Activated B cell treated with CpG ODN at 0.5 μM for 24 hours (primary cell): ENCODE data around the gene GRM7. TPM values are rescaled to one million over a fixed set of nuclear protein-coding genes. Genes with fewer than 3 reads are reported as not detected.

Experiments
- ATAC-seq: fragments of 200-7000 bp; cut with Tn5 transposase; one replicate; pipeline ENCODE4 v1.10.0; 2021; ENCODE audit warnings: low read depth, mild to moderate bottlenecking, moderate library complexity
- CTCF ChIA-PET: fragments of 350-600 bp; sonication (Branson Sonifier 250); formaldehyde crosslinking; loops from one replicate; lab custom pipeline; 2021; ENCODE audit warnings: antibody characterized with exemption; lab: Charles Lee
- POLR2A ChIA-PET: fragments of 350-600 bp; sonication (Branson Sonifier 250); formaldehyde crosslinking; loops from one replicate; lab custom pipeline; 2021; ENCODE audit warnings: antibody characterized with exemption; lab: Charles Lee
- DNase-seq: peaks from one replicate; pipeline ENCODE4 v3.0.0; 2022
- H3K27ac Mint-ChIP-seq: one replicate; pipeline ENCODE4 v1.8.0; 2020; ENCODE audit warnings: mixed read lengths
- H3K27me3 Mint-ChIP-seq: one replicate; pipeline ENCODE4 v1.8.0; 2021; ENCODE audit warnings: mixed read lengths
- H3K36me3 Mint-ChIP-seq: one replicate; pipeline ENCODE4 v1.8.0; 2021; ENCODE audit warnings: low read depth, mixed read lengths
- H3K4me1 Mint-ChIP-seq: one replicate; pipeline ENCODE4 v1.8.0; 2021; ENCODE audit warnings: mixed read lengths
- H3K4me3 Mint-ChIP-seq: one replicate; pipeline ENCODE4 v1.8.0; 2020; ENCODE audit warnings: mild to moderate bottlenecking, mixed read lengths
- H3K9me3 Mint-ChIP-seq: one replicate; pipeline ENCODE4 v1.8.0; 2020; ENCODE audit warnings: mixed read lengths
- CTCF ChIP-seq: fragments of 200-600 bp; IDR thresholded peaks from one replicate; pipeline ENCODE4 v1.8.0; 2022; ENCODE audit warnings: antibody characterized with exemption, mild to moderate bottlenecking
- intact Hi-C: fragments of 100-400 bp; cut with micrococcal nuclease; formaldehyde crosslinking; loops from one replicate; pipeline ENCODE4 v1.15.1; 2024
- total RNA-seq: library from RNA; stranded (reverse); gene quantifications from 2 replicates; pipeline ENCODE4 v1.2.3, GENCODE V29; 2022

GRM7 gene
- total RNA-seq, 1 donor from 2014 or later: not detected

GRCh38 chr3:7621046-7621630 is 760.2 kb downstream of the GRM7 start:
- ChIA-PET CTCF (no interaction called here), POLR2A (no interaction called here)
- ATAC-seq (no peak), DNase-seq (no peak)
- intact Hi-C loops: no loop called here
- H3K4me3 Mint-ChIP-seq: no peak overlapping the region
- no peak overlapping the region for H3K27ac Mint-ChIP-seq
- H3K36me3 Mint-ChIP-seq: no peaks in the 10 kb centered on the region
- TF ChIP-seq CTCF: no peak
- H3K4me1 Mint-ChIP-seq: no peaks in the 10 kb centered on the region
- H3K27me3 Mint-ChIP-seq: no peaks in the 10 kb centered on the region
- H3K9me3 Mint-ChIP-seq: peaks cover 5% of the 10 kb centered on the region

- POLR2A ChIA-PET: no interaction called here
- H3K9me3 Mint-ChIP-seq: peaks cover 5% of the 10 kb centered on the region
- no peak for ATAC-seq
- H3K27ac Mint-ChIP-seq: no peak overlapping the region
- CTCF ChIA-PET: no interaction called here
- no peak for TF ChIP-seq CTCF
- no peaks in the 10 kb centered on the region for H3K36me3 Mint-ChIP-seq
- no peaks in the 10 kb centered on the region for H3K27me3 Mint-ChIP-seq
- intact Hi-C loops: no loop called here
- DNase-seq: no peak
- no peaks in the 10 kb centered on the region for H3K4me1 Mint-ChIP-seq
- H3K4me3 Mint-ChIP-seq: no peak overlapping the region
Measured at GRCh38 chr3:7621651-7622050, 760.7 kb downstream of the GRM7 start.

GRCh38 chr3:7625021-7625420 is 764.1 kb downstream of the GRM7 start:
- no peak for ATAC-seq
- no peaks in the 10 kb centered on the region for H3K36me3 Mint-ChIP-seq
- no peak for TF ChIP-seq CTCF
- no peaks in the 10 kb centered on the region for H3K4me1 Mint-ChIP-seq
- no peak overlapping the region for H3K4me3 Mint-ChIP-seq
- no peak for DNase-seq
- intact Hi-C loops: no loop called here
- H3K27me3 Mint-ChIP-seq: no peaks in the 10 kb centered on the region
- H3K27ac Mint-ChIP-seq: no peak overlapping the region
- POLR2A ChIA-PET: no interaction called here
- no peaks in the 10 kb centered on the region for H3K9me3 Mint-ChIP-seq
- CTCF ChIA-PET: no interaction called here

GRCh38 chr3:7630351-7630911 is 769.5 kb downstream of the GRM7 start:
- ChIA-PET POLR2A (no interaction called here), CTCF (no interaction called here)
- no peak for TF ChIP-seq CTCF
- intact Hi-C loops: no loop called here
- Mint-ChIP-seq H3K36me3 (no peaks in the 10 kb centered on the region), H3K4me3 (no peak overlapping the region), H3K9me3 (peaks cover 2% of the 10 kb centered on the region), H3K27ac (no peak overlapping the region), H3K27me3 (no peaks in the 10 kb centered on the region), H3K4me1 (no peaks in the 10 kb centered on the region)
- DNase-seq (no peak), ATAC-seq (no peak)

- CTCF ChIA-PET: no interaction called here
- intact Hi-C loops: no loop called here
- no peaks in the 10 kb centered on the region for H3K36me3 Mint-ChIP-seq
- DNase-seq (no peak), ATAC-seq (no peak)
- TF ChIP-seq CTCF: no peak
- H3K27me3 Mint-ChIP-seq: no peaks in the 10 kb centered on the region
- H3K4me3 Mint-ChIP-seq: no peak overlapping the region
- POLR2A ChIA-PET: no interaction called here
- H3K9me3 Mint-ChIP-seq: peaks cover 2% of the 10 kb centered on the region
- H3K4me1 Mint-ChIP-seq: no peaks in the 10 kb centered on the region
- no peak overlapping the region for H3K27ac Mint-ChIP-seq
Measured at GRCh38 chr3:7630925-7631324, 770.0 kb downstream of the GRM7 start.
